Glomerular endothelial cell (primary cell): ENCODE data around the gene GBP2. TPM values are rescaled to one million over a fixed set of nuclear protein-coding genes. Genes with fewer than 3 reads are reported as not detected.
"Not testable (repeated sequence)": the region's sequence is repeated elsewhere in the genome, so short reads cannot be mapped to it uniquely, and the experiment has no call there.

ENCODE experiments used
- DNase-seq: peaks from one replicate; pipeline ENCODE4 v3.0.0-alpha.2; 2011; ENCODE audit warnings: low read depth, low spot score; ENCODE audit errors: extremely low read depth
- total RNA-seq: library from RNA; depleted of rRNA; stranded (reverse); fragments of >200 nt; gene quantifications from 2 replicates; pipeline ENCODE4 v1.2.3, GENCODE V29; 2015

The GBP2 gene
- total RNA-seq, 1 donor from 2014 or later, result 49.8 TPM

DNA sequence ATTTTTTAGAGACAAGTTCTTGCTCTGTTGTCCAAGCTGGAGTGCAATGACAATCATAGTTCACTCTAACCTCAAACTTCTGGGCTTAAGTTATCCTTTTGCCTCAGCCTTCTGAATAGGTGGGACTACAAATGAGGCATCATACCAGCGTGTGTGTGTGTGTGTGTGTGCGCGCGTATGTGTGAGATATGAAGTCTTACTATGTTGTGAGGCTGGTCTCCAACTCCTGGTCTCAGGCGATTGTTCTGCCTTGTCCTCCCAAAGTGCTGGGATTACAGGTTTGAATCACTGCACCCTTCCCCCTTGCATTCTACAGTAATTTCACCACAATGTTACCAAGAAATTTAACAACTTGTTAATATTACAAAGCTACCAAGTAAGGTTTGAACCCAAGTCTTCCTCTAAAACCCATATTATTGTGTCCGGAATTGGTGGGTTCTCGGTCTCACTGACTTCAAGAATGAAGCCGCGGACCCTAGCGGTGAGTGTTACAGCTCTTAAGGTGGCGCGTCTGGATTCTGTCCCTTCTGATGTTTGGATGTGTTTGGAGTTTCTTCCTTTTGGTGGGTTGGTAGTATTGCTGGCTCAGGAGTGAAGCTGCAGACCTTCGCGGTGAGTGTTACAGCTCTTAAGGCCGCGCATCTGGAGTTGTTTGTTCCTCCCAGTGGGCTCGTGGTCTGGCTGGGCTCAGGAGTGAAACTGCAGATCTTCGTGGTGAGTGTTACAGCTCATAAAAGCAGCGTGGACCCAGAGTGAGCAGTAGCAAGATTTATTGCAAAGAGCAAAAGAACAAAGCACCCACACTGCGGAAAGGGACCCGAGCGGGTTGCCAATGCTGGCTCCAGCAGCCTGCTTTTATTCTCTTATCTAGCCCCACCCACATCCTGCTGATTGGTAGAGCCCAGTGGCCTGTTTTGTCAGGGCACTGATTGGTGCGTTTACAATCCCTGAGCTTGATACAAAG lies 970 bp upstream of the GBP2 start:
- DNase-seq, result not testable (repeated sequence)

GRCh38 chr1:89125240-89125912 lies 538 bp downstream of the GBP2 start:
- DNase-seq, result no peak

DNA sequence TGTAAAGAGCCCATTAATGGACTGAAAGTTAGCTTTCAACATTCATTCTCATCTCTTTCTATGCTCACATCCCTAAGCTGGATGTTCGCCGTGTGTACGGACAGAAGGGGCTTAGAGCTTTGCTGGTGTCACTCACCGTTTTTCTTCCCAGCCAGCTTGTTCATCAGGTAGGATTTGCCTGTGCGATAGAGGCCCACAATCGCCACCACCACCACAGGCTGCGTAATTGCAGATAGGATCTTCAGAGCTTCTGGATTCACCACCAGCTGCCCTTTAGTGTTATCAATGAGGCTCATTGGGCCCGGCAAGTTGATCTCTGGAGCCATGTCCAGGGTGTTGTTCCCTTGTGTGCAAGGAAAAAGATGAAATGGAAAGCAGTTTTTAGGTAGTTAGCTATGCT lies 4.3 kb downstream of the GBP2 start:
- no peak for DNase-seq

- no peak for DNase-seq
Measured at GRCh38 chr1:89114662-89115061, 11.3 kb downstream of the GBP2 start.

- DNase-seq, result no peak
Measured at GRCh38 chr1:89112871-89113613, 12.9 kb downstream of the GBP2 start.

- DNase-seq, result no peak
Measured at GRCh38 chr1:89104687-89105086, 21.2 kb downstream of the GBP2 start.

GRCh38 chr1:89104147-89104546 lies 21.8 kb downstream of the GBP2 start:
- DNase-seq, result no peak

DNA sequence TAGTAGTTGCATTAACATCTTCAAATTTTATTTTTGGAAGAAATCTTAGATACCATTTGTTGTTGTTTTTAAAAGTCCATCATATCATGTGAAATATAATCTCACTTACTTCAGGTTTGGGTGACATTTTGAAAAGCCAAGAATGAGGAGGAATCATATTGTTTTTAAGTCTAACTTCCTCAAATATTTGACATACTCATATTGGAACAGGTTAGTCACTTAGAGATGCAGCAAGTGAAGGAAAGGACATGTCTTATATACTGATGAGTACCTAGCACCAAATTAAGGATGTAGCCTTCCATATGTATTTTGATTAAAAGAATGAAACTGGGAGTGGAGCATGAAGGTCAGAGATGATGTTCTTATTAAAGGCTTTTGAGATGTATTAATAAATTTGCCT lies 23.9 kb downstream of the GBP2 start:
- no peak for DNase-seq

DNA sequence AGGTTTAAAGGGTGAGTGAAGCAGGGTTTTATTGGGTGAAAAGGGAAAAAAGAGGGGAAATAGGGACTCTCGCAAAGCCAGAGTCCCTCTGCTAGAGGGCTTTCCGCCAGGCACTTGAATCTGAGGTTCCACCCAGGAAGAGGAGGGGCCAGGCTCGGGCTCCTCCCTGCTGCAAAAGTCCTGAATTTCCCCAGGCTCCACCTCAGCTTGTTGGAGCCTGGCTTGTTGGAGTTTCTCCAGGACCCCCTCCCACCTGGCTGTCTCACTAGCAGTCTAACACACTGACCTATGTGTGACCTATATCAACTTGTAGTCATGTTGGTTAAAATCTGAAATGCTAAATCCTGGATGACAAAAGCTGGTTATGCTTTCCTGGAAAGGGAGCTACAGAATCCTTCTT lies 25.5 kb downstream of the GBP2 start:
- DNase-seq, result no peak

GRCh38 chr1:89098857-89099256 lies 27.1 kb downstream of the GBP2 start:
- no peak for DNase-seq

- DNase-seq, result no peak
Measured at GRCh38 chr1:89095737-89096136, 30.2 kb downstream of the GBP2 start.

GRCh38 chr1:89089962-89090361 lies 36.0 kb downstream of the GBP2 start:
- DNase-seq, result no peak

- DNase-seq, result no peak
Measured at GRCh38 chr1:89088572-89088971, 37.3 kb downstream of the GBP2 start.

DNA sequence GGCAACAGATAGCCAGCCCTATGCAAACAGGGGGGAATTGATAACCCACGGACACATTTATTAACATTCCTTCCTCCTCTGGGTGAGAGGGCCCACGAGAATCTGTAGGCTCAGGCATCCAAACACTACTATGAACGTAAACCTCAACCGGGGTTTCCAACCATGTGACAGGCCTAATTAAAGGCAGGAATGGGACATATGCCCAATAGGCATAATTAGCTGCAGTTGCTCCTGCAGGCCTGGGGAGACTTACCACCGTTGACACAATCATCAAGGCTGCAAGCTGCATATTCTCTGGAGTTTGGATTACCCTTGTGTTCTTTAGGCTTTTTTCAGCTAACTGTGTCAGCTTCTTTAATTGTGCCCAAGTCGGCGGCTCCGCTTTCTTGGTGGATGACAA lies 38.7 kb downstream of the GBP2 start:
- DNase-seq, result no peak

DNA sequence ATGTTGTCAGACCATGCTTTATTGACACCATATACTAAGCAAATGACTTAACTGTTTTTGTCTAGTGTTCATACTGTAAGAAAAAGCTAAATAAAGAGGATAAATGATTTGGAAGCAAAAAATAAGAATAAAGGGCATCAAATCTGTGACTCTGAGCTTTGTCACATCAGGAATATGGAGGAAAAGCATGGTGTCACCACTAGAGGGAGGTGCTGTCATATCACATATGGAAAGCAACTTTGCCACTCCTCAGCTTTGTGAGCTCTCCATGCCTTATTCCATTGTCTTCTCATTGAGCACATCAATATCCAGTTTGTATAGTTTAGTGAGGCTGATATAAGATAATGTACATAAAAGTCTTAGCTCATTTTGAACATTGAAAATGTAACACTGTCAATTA lies 40.1 kb downstream of the GBP2 start:
- DNase-seq, result no peak

DNA sequence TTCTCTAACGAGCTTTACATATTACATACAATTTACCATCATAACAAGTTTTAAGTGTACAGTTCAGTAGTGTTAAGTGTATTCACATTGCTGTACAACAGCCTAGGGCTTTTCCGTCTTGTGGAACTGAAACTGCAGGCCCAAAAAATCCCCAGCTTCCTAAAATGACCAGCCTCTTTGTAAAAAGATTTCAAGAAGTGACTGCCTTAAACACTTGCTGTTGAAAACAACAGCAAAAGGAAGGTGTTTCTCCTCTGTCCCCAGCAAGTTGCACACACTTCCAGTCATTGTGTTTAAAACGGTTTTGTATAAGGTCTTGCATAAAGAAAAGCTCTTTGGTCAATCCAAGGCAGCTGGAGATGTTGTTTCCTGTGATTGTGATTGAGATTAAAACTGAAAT lies 44.9 kb downstream of the GBP2 start:
- DNase-seq, result no peak

DNA sequence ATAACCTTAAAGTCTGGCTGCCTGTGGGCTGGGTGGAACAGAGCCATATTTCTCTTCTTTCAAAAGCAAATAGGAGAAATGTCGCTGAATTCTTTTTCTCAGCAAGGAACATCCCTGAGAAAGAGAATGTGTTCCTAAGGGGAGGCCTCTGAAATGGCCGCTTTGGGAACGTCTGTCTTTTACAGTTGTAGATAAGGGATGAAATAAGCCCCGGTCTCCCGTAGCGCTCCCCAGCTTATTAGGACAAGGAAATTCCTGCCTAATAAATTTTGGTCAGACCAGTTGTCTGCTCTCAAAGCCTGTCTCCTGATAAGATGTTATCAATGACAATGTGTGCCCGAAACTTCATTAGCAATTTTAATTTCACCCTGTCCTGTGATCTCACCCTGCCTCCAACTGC lies 45.8 kb downstream of the GBP2 start:
- DNase-seq, result not testable (repeated sequence)

DNA sequence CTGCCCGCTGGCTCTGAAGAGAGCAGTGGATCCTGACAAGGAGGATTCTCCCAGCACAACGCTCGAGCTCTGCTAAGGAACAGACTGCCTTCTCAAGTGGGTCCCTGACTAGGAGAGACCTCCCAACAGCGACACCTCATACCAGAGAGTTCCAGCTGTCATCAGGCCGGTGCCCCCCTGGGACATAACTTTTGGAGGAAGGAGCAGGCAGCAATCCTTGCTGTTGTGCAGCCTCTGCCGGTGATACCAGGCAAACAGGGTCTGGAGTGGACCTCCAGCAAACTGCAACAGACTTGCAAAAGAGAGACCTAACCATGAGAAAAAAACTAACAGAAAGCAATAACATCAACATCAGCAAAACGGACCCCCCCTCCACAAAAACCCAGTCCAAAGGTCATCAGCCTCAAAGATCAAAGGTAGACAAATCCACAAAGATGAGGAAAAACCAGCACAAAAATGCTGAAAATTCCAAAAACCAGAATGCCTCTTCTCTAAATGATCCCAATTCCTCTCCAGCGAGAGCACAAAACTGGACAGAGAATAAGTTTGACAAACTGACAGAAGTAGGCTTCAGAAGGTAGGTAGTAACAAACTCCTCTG lies 53.3 kb downstream of the GBP2 start:
- not testable (repeated sequence) for DNase-seq

DNA sequence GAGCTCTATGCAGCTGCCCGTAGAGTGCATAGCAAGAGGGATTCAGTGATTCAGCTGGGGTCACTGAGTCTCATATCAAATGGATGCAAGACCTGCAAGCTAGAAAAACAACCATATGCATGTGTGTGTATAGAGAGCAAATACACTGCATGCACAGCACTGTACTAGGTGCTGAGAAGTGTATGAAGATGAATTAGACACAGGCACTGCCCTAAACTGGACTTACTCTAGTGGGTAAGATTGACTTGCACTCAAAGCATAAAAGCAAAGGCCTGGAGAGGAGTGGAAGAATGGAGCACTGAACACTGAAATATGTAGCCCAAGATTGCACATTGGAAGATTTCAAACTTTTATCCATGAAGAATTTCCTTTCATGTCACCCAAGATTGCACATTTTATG lies 55.4 kb downstream of the GBP2 start:
- no peak for DNase-seq

GRCh38 chr1:89069951-89070350 lies 56.0 kb downstream of the GBP2 start:
- DNase-seq, result no peak

- DNase-seq, result no peak
Measured at GRCh38 chr1:89068291-89068690, 57.6 kb downstream of the GBP2 start.
